Astrocyte of the cerebellum (primary cell): ENCODE measurements around the gene CACUL1.

Experiments used
- DNase-seq: peaks from one replicate; pipeline ENCODE4 v3.0.0-alpha.2; 2011; ENCODE audit warnings: low read depth
- H3K4me3 ChIP-seq: 2 replicates; pipeline ENCODE4 v1.5.1; 2011; ENCODE audit warnings: mild to moderate bottlenecking, low read depth, low read length, moderate library complexity
- in situ Hi-C: cut with HindIII; loops from 2 replicates; pipeline ENCODE4 v1.10.0; 2017; ENCODE audit warnings: low sequenced_read_pairs
- TF ChIP-seq, protein P1 (sequence below): IDR thresholded peaks from 2 replicates; pipeline ENCODE4 v1.5.1; 2012; ENCODE audit warnings: low read length, low read depth, moderate library complexity, mild to moderate bottlenecking; ENCODE audit errors: missing control alignments

The CACUL1 gene

DNA sequence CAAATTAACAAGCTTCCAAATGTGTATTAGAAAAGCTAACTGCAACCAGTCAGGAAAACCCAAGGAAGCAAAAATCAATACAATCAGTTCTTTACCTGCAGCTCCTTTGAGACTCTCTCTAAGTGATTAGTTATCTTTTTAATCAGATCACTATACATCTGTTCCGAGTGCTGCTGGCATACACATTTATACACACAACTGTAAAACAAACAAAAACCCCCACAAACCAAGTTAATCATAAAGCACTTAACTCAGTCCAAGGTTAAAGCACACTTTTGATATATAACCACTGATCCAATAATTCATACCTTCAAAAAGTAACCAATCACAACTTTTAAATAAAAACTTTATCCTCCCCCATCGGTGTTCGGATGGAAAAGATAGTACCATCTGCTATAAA is 25.6 kb downstream of the CACUL1 start:
- in situ Hi-C loops: no loop called here
- no peak for DNase-seq
- no peak overlapping the region for H3K4me3 ChIP-seq
- TF ChIP-seq, protein P1, sequence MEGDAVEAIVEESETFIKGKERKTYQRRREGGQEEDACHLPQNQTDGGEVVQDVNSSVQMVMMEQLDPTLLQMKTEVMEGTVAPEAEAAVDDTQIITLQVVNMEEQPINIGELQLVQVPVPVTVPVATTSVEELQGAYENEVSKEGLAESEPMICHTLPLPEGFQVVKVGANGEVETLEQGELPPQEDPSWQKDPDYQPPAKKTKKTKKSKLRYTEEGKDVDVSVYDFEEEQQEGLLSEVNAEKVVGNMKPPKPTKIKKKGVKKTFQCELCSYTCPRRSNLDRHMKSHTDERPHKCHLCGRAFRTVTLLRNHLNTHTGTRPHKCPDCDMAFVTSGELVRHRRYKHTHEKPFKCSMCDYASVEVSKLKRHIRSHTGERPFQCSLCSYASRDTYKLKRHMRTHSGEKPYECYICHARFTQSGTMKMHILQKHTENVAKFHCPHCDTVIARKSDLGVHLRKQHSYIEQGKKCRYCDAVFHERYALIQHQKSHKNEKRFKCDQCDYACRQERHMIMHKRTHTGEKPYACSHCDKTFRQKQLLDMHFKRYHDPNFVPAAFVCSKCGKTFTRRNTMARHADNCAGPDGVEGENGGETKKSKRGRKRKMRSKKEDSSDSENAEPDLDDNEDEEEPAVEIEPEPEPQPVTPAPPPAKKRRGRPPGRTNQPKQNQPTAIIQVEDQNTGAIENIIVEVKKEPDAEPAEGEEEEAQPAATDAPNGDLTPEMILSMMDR: no peak

DNA sequence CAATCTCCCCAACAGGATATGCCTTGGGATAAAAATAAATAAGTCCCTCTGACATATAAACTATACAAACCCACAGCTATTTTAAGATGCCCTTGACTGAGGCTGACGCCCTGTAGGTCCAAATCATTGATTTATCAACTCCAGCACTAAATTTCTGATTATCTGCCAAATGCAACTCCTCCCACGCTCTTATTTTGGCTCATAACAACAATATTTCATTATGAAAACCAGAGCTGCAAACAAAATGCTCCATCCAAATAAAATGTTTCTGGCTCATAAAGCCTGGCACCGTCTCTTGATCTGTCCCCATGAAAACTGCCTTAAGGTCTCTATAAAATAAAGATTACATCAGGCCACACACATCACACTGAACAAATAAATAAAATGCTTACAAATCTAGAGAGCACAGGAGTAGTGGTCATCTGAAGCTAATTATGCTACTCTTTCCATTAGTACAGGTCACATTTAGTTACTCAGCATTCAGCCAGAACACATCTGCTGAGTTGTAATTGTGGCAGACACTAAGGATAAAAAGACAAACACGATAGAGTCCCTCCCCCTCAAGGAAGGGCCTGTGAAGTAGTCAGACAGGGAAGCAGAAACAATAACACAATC is 28.8 kb downstream of the CACUL1 start:
- DNase-seq: no peak
- no peak overlapping the region for H3K4me3 ChIP-seq
- in situ Hi-C loops: no loop called here
- TF ChIP-seq, protein P1: no peak

DNA sequence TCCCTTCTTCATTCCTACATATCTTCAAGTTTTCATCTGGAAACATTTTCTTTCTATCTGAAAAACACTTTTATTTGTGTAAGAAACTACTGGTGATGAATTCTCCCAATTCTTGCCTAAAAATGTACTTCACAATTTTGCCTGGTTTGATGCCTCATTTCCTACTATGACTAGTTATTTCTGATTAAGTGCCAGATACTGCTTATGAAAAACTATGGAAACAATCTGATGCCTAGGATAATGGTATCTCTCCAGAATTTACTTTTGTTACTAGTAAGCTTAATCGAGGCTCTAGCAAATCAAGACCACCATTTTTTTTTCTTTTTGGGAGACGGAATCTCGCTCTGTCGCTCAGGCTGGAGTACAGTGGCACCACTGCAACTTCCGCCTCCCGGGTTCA is 31.3 kb downstream of the CACUL1 start:
- TF ChIP-seq, protein P1: no peak
- in situ Hi-C loops: no loop called here
- no peak for DNase-seq
- H3K4me3 ChIP-seq: no peak overlapping the region

DNA sequence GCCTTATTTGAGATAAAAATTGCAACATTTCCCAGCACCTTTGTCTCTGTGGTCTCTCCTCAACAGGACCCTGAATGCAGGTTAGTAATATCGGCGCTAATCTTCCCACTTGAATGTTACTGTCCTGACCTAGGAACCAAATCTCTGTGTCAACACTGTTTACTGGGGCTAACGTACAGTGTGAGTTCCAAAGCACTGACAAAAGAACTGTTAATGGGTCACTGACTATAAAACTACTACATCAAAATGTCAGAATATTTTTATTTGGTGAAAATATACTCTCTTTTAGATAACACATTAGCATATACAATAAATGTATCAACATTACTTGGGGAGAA is 33.3 kb downstream of the CACUL1 start:
- TF ChIP-seq, protein P1: no peak
- no peak for DNase-seq
- no peak overlapping the region for H3K4me3 ChIP-seq
- in situ Hi-C loops: no loop called here

DNA sequence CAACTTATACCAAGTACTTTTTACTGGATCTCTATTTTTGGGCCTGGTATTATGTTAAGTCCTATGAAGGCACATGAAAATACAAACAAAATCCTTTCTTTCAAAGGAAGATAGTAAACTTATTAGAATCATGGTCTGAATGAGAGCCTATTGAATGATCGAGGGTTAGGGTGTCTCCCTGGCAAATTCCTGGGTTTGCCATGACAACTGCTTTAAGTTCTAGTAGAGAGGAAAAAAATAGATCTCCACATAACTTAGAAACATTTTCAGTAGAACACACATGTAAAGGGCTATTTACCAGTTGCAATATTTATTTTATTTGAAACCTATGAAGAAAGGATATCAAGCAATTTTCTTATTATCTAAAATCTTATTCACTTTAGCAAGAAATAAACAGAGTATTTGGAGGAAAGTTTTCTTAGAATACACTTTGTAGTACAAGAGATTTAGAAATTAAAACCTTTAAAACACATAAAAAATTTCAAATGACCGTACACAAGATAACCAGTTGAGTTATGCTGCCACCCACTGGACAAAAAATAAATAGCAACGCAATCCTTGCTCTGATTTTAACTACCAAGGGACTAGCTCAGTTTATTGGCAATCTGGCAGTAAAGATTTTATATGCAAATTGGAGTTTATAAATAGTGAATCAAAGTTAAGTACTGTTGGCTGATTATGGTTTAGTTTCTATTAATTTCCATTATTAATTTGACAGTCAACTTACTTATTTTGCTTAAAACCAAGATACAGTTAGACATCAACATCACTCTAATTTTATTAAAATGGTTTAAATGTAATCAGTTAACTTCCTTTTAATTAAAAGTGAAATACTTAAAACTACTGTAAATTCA is 33.9 kb downstream of the CACUL1 start:
- in situ Hi-C loops: no loop called here
- DNase-seq: peak; percentile 44
- TF ChIP-seq, protein P1: peak; percentile 53
- H3K4me3 ChIP-seq: no peak overlapping the region

DNA sequence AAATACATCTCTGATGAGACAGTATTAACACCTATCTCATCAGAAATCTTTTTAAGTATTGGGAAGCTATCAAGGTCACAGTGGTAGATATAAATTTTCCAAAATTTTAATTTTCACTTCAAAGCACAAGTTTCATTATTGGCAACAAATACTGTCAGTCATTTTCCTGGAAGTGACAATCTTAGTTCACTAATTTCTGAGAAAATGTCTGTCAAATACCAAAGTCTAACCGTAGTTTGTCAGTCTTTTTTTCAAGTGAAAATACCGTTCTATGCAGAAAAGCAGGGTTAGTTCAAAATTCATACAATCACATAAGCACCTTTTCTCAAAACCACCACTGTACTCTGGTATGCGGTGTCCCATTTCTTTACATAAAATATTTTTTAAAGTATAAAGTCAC is 40.4 kb downstream of the CACUL1 start:
- in situ Hi-C loops: loop anchor here (5.0 kb wide), 1 partner anchor 142 kb away; no protein-coding TSS in a partner anchor
- TF ChIP-seq, protein P1: no peak

More for the DNA sequence above, 40.4 kb downstream of the CACUL1 start:
- DNase-seq: no peak
- no peak overlapping the region for H3K4me3 ChIP-seq
